BJ (cell line): ENCODE results near the gene FIBCD1. TPM values are rescaled to one million over a fixed set of nuclear protein-coding genes. Genes with fewer than 3 reads are reported as not detected.
"Not testable (repeated sequence)": the region's sequence is repeated elsewhere in the genome, so short reads cannot be mapped to it uniquely, and the experiment has no call there.

Experiments
- CTCF ChIA-PET: fragments of 350-600 bp; formaldehyde crosslinking; extraction: SDS; loops from one replicate; lab custom pipeline; 2021; ENCODE audit warnings: antibody characterized with exemption, inconsistent platforms; lab: Yijun Ruan, JAX
- POLR2A ChIA-PET: fragments of 300-600 bp; sonication (Branson Sonifier 250); formaldehyde crosslinking; extraction: SDS; loops from one replicate; lab custom pipeline; 2021; ENCODE audit warnings: antibody characterized with exemption; lab: Charles Lee
- DNase-seq: peaks from one replicate; pipeline ENCODE4 v3.0.0-alpha.2; 2011; ENCODE audit warnings: low read depth
- H3K27me3 ChIP-seq: 2 replicates; pipeline ENCODE4 v1.6.0; 2011; ENCODE audit warnings: low read length; ENCODE audit not compliant: control insufficient read depth, insufficient read depth
- H3K36me3 ChIP-seq: 2 replicates; pipeline ENCODE4 v1.5.1; 2011; ENCODE audit warnings: low read length; ENCODE audit not compliant: control insufficient read depth, insufficient read depth
- H3K4me3 ChIP-seq: 2 replicates; pipeline ENCODE4 v1.5.1; 2011; ENCODE audit warnings: low read depth, mild to moderate bottlenecking, control low read depth, low read length
- polyA plus RNA-seq: library from polyadenylated mRNA; depleted of rRNA; stranded (reverse); fragments of >200 nt; gene quantifications from 2 replicates; pipeline ENCODE4 v1.2.3, GENCODE V29; 2011
- TF ChIP-seq, protein P1 (sequence below): IDR thresholded peaks from 2 replicates; pipeline ENCODE4 v1.5.1; 2011; ENCODE audit warnings: low read depth, mild to moderate bottlenecking, control low read depth, inconsistent platforms, low read length, moderate library complexity; ENCODE audit not compliant: insufficient read depth

Gene FIBCD1
- polyA plus RNA-seq, 1 experiment, result 1.4 TPM

DNA sequence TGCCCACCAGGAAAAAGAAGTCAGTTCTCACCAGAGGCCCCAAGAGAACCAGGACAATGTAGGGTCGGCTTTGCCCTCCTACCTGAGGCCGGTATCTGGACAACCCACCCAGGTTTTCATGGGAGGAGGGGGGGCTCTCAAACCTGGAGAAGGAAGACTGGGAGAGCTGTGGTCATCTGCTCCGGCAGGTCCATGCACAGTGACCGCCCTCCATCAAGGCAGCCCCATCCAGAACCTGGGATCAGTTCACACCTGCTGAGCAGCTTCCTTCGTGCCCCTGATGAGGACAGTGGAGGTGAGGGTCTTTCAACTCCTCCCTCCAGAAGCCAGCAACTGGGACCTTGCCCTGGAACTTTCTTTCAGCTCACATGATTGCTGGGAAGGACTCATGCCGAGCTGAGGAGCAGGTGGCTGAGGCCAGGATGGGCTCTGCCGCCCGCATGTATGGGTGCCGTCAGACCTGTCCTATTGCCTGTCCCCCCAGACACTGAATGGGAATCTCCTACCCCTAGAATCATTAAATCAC is 20.8 kb upstream of the FIBCD1 start:
- TF ChIP-seq, protein P1, sequence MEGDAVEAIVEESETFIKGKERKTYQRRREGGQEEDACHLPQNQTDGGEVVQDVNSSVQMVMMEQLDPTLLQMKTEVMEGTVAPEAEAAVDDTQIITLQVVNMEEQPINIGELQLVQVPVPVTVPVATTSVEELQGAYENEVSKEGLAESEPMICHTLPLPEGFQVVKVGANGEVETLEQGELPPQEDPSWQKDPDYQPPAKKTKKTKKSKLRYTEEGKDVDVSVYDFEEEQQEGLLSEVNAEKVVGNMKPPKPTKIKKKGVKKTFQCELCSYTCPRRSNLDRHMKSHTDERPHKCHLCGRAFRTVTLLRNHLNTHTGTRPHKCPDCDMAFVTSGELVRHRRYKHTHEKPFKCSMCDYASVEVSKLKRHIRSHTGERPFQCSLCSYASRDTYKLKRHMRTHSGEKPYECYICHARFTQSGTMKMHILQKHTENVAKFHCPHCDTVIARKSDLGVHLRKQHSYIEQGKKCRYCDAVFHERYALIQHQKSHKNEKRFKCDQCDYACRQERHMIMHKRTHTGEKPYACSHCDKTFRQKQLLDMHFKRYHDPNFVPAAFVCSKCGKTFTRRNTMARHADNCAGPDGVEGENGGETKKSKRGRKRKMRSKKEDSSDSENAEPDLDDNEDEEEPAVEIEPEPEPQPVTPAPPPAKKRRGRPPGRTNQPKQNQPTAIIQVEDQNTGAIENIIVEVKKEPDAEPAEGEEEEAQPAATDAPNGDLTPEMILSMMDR, result no peak
- no peak for DNase-seq
- Histone ChIP-seq H3K36me3 (no peaks in the 10 kb centered on the region), H3K4me3 (no peak overlapping the region), H3K27me3 (peaks cover 4% of the 10 kb centered on the region)
- POLR2A ChIA-PET, result no interaction called here
- CTCF ChIA-PET, result interaction anchor here (0.5 to 1.9 kb wide), 2 partner anchors 38 to 94 kb away, joined by 3 to 5 read pairs; no protein-coding TSS in a partner anchor

DNA sequence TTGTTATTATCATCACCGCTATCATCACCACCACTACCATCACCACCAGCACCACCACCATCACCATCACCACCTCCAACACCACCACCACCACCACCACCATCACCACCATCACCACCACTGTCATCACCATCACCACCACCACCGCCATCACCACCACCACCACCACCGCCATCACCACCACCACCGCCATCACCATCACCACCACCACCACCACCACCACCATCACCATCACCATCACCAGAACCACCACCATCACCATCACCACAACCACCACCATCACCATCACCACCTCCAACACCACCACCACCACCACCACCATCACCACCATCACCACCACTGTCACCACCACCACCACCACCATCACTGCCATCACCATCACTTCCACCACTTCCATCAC is 19.5 kb upstream of the FIBCD1 start:
- H3K4me3 ChIP-seq, H3K36me3 ChIP-seq, CTCF ChIA-PET, H3K27me3 ChIP-seq, POLR2A ChIA-PET, DNase-seq: not testable (repeated sequence)

DNA sequence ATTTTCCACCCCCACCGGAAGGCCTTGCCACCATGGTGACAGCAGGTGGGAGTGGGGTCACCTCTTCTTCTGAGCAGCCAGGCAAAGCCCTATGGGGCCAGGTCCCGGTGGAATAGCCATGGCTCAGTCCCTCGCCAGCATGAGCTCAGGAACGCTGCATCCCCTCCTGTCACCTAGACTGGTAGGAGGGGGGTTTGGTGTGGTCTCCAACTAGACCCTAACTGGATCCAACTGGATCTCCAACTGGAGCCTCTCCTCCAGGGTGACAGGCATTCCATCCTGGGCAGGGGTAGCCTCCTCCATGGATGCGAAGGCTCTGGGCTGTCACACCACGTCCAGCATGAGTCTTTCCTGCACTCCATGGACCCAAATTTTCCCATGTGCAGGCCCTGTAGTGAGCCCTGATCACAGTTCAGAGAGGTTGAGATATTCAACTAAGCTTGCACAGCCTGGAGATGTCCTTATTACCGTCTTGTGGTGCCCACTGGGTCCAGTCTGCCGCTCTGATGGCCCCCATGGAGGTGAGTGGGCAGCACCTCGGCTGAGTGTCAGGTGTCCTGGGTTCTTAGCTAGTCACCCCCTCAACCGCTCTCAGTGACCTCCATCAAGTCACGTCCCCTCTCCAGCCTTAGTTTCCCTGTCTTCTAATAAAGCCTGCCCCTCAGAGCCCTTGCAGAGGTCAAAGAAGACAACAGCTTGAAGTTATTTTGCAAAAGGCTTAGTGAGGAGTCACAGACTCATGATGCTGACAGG is 18.6 kb upstream of the FIBCD1 start:
- no peak overlapping the region for H3K4me3 ChIP-seq
- POLR2A ChIA-PET, result no interaction called here
- no peaks in the 10 kb centered on the region for H3K36me3 ChIP-seq
- no peak for DNase-seq
- TF ChIP-seq, protein P1, result no peak
- CTCF ChIA-PET, result interaction anchor here (0.5 to 1.2 kb wide), 4 partner anchors 41 to 91 kb away, joined by 3 read pairs; no protein-coding TSS in a partner anchor
- H3K27me3 ChIP-seq, result peaks cover 8% of the 10 kb centered on the region

DNA sequence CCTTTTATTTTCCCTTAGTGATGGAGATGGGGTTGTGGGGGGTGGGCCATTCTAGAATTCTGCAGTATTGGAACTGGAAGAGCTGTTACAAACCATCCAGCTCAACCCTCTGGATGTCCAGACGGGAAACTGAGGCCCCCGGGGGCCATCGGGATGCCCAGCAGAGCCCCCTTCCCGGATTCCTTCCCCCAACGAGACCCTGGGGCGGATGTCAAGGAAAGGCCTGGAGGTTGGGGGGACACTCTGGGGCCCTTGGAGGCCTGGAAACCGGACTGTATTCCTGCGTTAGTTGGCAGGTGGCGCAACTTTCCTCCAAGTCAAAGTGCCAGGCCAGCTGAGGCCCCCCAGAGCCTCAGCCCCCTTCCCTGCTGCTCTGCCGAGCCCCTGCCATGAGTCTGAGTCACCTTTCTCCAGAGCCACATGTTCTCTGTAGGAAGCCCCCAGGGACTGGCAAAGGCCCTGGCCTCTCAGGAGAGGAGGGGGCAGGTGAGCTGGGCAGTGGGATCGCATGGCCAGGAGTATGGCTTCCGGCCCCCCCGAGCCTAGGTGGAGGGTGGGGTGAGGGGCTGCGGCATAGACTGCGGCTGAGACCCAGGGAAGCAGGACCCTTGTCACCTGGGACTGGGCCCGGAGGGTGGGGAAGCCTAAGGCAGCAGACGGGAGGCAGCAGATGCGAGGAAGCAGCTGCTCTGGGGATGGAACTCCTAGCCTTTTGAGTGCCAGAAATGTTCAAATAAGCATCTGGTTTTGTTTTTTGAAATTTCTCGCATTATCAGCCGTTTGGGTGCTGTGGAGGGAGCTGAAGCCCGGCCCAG is 17.8 kb upstream of the FIBCD1 start:
- ChIA-PET POLR2A (no interaction called here), CTCF (interaction anchor here (0.5 to 1.5 kb wide), 6 partner anchors 9 to 104 kb away, joined by 3 to 5 read pairs (median 3); no protein-coding TSS in a partner anchor)
- no peak for DNase-seq
- Histone ChIP-seq H3K27me3 (peaks cover 11% of the 10 kb centered on the region), H3K4me3 (no peak overlapping the region), H3K36me3 (no peaks in the 10 kb centered on the region)
- TF ChIP-seq, protein P1, result no peak

DNA sequence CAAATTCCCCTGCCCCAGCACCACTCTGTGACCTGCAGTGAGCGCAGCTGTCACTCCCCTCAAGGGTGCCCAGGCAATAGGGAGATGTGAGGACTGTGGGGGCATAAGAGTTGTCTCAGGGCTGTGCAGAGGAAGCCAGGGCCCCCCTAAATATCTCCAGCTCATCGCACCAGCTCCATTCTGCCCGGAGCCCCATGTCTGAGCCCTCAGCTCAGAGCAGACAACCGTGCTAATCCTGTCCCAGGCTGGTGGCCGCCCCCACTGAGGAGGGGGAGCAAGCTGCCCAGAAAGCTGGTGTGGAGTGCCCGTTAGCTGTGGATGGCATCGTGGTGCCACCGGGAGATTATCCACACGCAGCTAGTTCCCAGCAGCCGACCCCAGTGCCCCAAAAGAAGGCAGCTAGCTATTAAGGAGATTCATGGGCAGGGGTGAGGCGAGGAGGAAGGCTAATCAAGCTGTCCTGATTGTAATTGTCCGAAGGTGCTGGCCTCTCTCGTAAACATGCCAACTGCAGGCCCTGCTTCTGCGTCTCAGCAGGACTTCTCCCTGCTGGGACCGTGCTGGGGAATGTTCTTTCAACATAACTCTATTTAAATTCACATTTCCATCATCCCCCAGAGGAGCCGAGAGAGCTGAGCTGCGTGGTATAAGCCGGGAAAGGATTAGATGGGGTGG is 17.0 kb upstream of the FIBCD1 start:
- Histone ChIP-seq H3K27me3 (peaks cover 10% of the 10 kb centered on the region), H3K4me3 (no peak overlapping the region), H3K36me3 (no peaks in the 10 kb centered on the region)
- ChIA-PET CTCF (interaction anchor here (0.5 to 1.5 kb wide), 6 partner anchors 9 to 105 kb away, joined by 3 to 5 read pairs (median 3); no protein-coding TSS in a partner anchor), POLR2A (no interaction called here)
- TF ChIP-seq, protein P1, result no peak
- no peak for DNase-seq

DNA sequence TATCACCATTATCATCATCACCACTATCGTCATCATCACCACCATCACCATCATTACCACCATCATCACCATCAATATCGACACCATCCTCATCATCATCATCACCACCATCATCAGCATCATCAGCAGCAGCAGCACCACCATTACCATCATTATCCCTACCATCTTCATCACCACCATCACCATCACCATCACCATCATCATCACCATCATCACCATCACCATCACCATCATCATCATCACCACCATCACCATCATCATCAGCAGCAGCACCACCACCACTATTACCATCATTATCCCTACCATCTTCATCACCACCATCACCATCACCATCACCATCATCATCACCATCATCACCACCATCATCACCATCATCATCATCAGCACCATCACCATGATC is 15.9 kb upstream of the FIBCD1 start:
- H3K27me3 ChIP-seq, result peaks cover 12% of the 10 kb centered on the region
- POLR2A ChIA-PET, H3K4me3 ChIP-seq, DNase-seq, H3K36me3 ChIP-seq: not testable (repeated sequence)
- CTCF ChIA-PET, result interaction anchor here (1.5 to 1.6 kb wide), 2 partner anchors 9 to 13 kb away, joined by 5 to 7 read pairs; no protein-coding TSS in a partner anchor
